DOHH2 (cell line): ENCODE data around the gene CLDN14.

Experiments used
- H3F3A ChIP-seq: fragments of 200-600 bp; sonication (generic), shearing (Covaris generic); 2 replicates; pipeline ENCODE4 v1.6.0; 2016; ENCODE audit warnings: antibody characterized with exemption, mild to moderate bottlenecking; ENCODE audit not compliant: control insufficient read depth, insufficient read depth
- H3K27ac ChIP-seq: fragments of 200-600 bp; sonication (generic); 2 replicates; pipeline ENCODE4 v1.5.1; 2014; ENCODE audit warnings: low read depth, mild to moderate bottlenecking, low read length, moderate library complexity
- H3K27me3 ChIP-seq: fragments of 200-600 bp; sonication (generic); 2 replicates; pipeline ENCODE4 v1.6.1; 2014; ENCODE audit warnings: mild to moderate bottlenecking, low read length, mixed read lengths; ENCODE audit not compliant: control insufficient read depth
- H3K36me3 ChIP-seq: fragments of 200-600 bp; sonication (generic); 2 replicates; pipeline ENCODE4 v1.6.1; 2014; ENCODE audit warnings: mild to moderate bottlenecking, low read length, moderate library complexity, mixed read lengths; ENCODE audit not compliant: control insufficient read depth
- H3K4me1 ChIP-seq: fragments of 200-600 bp; sonication (generic); 2 replicates; pipeline ENCODE4 v1.6.1; 2014; ENCODE audit warnings: mild to moderate bottlenecking, low read length, mixed read lengths; ENCODE audit not compliant: control insufficient read depth
- H3K4me2 ChIP-seq: fragments of 200-600 bp; sonication (generic); 2 replicates; pipeline ENCODE4 v1.6.0; 2014; ENCODE audit warnings: mild to moderate bottlenecking, low read length, moderate library complexity
- H3K4me3 ChIP-seq: fragments of 200-600 bp; sonication (generic); 2 replicates; pipeline ENCODE4 v1.5.1; 2014; ENCODE audit warnings: mild to moderate bottlenecking, low read length, mixed read lengths
- H3K79me2 ChIP-seq: fragments of 200-600 bp; sonication (generic); 2 replicates; pipeline ENCODE4 v1.6.1; 2014; ENCODE audit warnings: mild to moderate bottlenecking, low read length, mixed read lengths; ENCODE audit not compliant: control insufficient read depth
- H3K9me2 ChIP-seq: fragments of 200-600 bp; sonication (generic); replicated peaks from 2 replicates; pipeline ENCODE4 v1.6.1; 2014; ENCODE audit warnings: mild to moderate bottlenecking, low read length, mixed read lengths; ENCODE audit not compliant: control insufficient read depth
- H3K9me3 ChIP-seq: fragments of 200-600 bp; sonication (generic); 2 replicates; pipeline ENCODE4 v1.6.1; 2014; ENCODE audit warnings: antibody characterized with exemption, low read length, mixed read lengths; ENCODE audit not compliant: control insufficient read depth, insufficient read depth
- H4K20me1 ChIP-seq: fragments of 200-600 bp; sonication (generic); 2 replicates; pipeline ENCODE4 v1.6.0; 2014; ENCODE audit warnings: low read depth, mild to moderate bottlenecking, antibody characterized with exemption, low read length, moderate library complexity; ENCODE audit not compliant: control insufficient read depth, insufficient read depth
- EZH2phosphoT487 ChIP-seq: fragments of 200-600 bp; sonication (generic); IDR thresholded peaks from 2 replicates; pipeline ENCODE4 v1.6.1; 2017; ENCODE audit warnings: borderline replicate concordance, mild to moderate bottlenecking, antibody characterized with exemption, low read length, moderate library complexity, mixed read lengths
- TF ChIP-seq, protein P1 (sequence below): fragments of 200-600 bp; sonication (generic); IDR thresholded peaks from one replicate; pipeline ENCODE4 v1.5.1; 2014; ENCODE audit warnings: antibody characterized with exemption, mild to moderate bottlenecking, low read depth, low read length; ENCODE audit not compliant: poor library complexity, severe bottlenecking

The CLDN14 gene

GRCh38 chr21:36454093-36454531 is 25.8 kb downstream of the CLDN14 start:
- Histone ChIP-seq H3K36me3 (no peaks in the 10 kb centered on the region), H3K27ac (no peak overlapping the region), H3K27me3 (no peaks in the 10 kb centered on the region), H3K9me2 (no peaks in the 10 kb centered on the region), H3K79me2 (no peaks in the 10 kb centered on the region), H3K9me3 (no peaks in the 10 kb centered on the region), H3K4me3 (no peak overlapping the region), H3K4me1 (no peaks in the 10 kb centered on the region), H3K4me2 (no peak overlapping the region), H4K20me1 (no peaks in the 10 kb centered on the region), H3F3A (no peaks in the 10 kb centered on the region)
- TF ChIP-seq, protein P1, sequence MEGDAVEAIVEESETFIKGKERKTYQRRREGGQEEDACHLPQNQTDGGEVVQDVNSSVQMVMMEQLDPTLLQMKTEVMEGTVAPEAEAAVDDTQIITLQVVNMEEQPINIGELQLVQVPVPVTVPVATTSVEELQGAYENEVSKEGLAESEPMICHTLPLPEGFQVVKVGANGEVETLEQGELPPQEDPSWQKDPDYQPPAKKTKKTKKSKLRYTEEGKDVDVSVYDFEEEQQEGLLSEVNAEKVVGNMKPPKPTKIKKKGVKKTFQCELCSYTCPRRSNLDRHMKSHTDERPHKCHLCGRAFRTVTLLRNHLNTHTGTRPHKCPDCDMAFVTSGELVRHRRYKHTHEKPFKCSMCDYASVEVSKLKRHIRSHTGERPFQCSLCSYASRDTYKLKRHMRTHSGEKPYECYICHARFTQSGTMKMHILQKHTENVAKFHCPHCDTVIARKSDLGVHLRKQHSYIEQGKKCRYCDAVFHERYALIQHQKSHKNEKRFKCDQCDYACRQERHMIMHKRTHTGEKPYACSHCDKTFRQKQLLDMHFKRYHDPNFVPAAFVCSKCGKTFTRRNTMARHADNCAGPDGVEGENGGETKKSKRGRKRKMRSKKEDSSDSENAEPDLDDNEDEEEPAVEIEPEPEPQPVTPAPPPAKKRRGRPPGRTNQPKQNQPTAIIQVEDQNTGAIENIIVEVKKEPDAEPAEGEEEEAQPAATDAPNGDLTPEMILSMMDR, result no peak
- no peak for TF ChIP-seq EZH2phosphoT487

GRCh38 chr21:36452281-36452825 is 27.6 kb downstream of the CLDN14 start:
- Histone ChIP-seq H3K9me2 (no peaks in the 10 kb centered on the region), H3K27ac (no peak overlapping the region), H3K79me2 (no peaks in the 10 kb centered on the region), H3K4me2 (no peak overlapping the region), H3K36me3 (no peaks in the 10 kb centered on the region), H3F3A (no peaks in the 10 kb centered on the region), H3K4me1 (no peaks in the 10 kb centered on the region), H3K9me3 (no peaks in the 10 kb centered on the region), H3K27me3 (no peaks in the 10 kb centered on the region), H4K20me1 (no peaks in the 10 kb centered on the region), H3K4me3 (no peak overlapping the region)
- TF ChIP-seq, protein P1, result no peak
- no peak for TF ChIP-seq EZH2phosphoT487

GRCh38 chr21:36451506-36451905 is 28.4 kb downstream of the CLDN14 start:
- H3K79me2 ChIP-seq, result no peaks in the 10 kb centered on the region
- no peaks in the 10 kb centered on the region for H3K36me3 ChIP-seq
- no peaks in the 10 kb centered on the region for H3K9me2 ChIP-seq
- TF ChIP-seq, protein P1, result no peak
- TF ChIP-seq EZH2phosphoT487, result no peak
- no peaks in the 10 kb centered on the region for H3K27me3 ChIP-seq
- no peak overlapping the region for H3K4me3 ChIP-seq
- H3F3A ChIP-seq, result no peaks in the 10 kb centered on the region
- H3K4me2 ChIP-seq, result no peak overlapping the region
- no peak overlapping the region for H3K27ac ChIP-seq
- H3K9me3 ChIP-seq, result no peaks in the 10 kb centered on the region
- no peaks in the 10 kb centered on the region for H4K20me1 ChIP-seq
- no peaks in the 10 kb centered on the region for H3K4me1 ChIP-seq

DNA sequence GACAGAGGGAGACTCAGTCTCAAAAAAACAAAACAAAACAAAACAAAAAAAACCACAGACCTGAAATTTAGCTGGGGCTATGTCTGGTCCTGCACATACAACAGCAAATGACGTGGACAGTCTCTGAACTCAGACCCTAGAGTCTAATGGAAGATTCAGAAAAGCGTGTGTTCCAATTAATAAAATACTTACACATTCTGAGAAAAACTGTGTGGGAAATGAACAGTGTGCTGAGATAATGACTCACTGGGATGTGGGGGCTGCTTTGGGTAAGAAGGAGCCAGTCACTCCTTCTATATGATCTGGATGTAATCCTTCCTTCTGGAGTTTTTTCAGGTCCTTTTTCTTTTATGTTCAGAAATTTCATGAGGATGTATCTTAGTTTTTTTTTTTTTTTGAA is 29.4 kb downstream of the CLDN14 start:
- Histone ChIP-seq H3K27me3 (no peaks in the 10 kb centered on the region), H3K9me2 (no peaks in the 10 kb centered on the region), H3F3A (no peaks in the 10 kb centered on the region), H3K4me3 (no peak overlapping the region), H3K4me1 (no peaks in the 10 kb centered on the region), H3K4me2 (no peak overlapping the region), H3K36me3 (no peaks in the 10 kb centered on the region), H3K27ac (no peak overlapping the region), H3K9me3 (no peaks in the 10 kb centered on the region), H3K79me2 (no peaks in the 10 kb centered on the region), H4K20me1 (no peaks in the 10 kb centered on the region)
- TF ChIP-seq, protein P1, result no peak
- no peak for TF ChIP-seq EZH2phosphoT487
